ENCODE measurements around the gene AMBRA1.

AMBRA1 gene

DNA sequence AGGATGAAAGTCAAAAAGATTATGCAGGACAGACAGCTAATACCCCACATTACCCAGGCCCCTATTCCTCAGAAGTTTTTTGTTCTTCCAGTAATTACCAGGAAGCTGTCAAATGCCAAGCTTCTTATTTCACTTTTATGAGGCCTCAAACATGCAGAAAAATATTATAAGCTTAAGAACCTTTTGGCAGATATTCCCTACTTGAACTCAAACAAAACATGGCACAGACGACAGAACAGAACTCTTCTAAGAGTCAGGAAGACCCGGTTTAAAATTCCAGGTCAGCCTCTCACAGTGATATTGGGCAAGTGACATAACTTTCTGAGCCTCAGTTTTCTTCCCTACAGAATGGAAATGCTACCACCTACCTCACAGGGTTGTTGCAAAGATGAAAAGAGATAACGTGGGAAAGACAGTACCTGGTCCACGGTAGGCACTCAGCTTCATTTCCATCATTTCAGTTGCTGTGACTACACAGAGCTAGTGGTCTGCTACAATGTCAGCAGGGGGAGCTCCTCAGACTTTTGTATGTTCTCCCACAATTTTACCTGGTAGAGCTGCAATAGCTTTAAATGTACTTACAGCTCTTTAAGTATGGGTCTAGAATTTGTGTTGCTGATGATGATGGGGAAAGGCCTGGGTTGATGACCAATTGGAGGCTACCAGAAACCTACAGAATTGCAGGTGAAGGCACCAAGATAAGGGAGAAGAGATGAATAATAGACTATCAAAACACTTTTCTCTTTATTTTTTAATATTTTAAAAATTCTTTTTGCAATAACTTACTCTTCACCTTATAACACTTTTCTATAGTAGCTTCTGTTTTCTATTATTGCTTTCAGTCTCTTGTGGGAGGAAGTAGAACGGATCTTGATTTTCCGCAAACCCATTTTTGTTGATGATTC, 103.9 kb downstream of the AMBRA1 start:
- Histone ChIP-seq H3K27me3 (ENCODE audit: insufficient read depth, poor library complexity, severe bottlenecking) (no peaks in the 10 kb centered on the region), H3K27ac (replicated peaks) (no peak overlapping the region), H3K4me3 (replicated peaks; ENCODE audit: insufficient read depth, low read length) (no peak overlapping the region)
- DNase-seq (ENCODE audit: low read depth in 1 of 2, low spot score in 1 of 2), result peak; percentile 17 to 50
- no peak for TF ChIP-seq SPI1 (IDR thresholded peaks at IDR 0.05; ENCODE audit: borderline replicate concordance, low read depth)
- TF ChIP-seq REST (IDR thresholded peaks at IDR 0.05; ENCODE audit: insufficient replicate concordance, low read depth), result no peak
- no peak for TF ChIP-seq POLR2AphosphoS5 (IDR thresholded peaks at IDR 0.05; ENCODE audit: low read depth)
- TF ChIP-seq, protein P1, sequence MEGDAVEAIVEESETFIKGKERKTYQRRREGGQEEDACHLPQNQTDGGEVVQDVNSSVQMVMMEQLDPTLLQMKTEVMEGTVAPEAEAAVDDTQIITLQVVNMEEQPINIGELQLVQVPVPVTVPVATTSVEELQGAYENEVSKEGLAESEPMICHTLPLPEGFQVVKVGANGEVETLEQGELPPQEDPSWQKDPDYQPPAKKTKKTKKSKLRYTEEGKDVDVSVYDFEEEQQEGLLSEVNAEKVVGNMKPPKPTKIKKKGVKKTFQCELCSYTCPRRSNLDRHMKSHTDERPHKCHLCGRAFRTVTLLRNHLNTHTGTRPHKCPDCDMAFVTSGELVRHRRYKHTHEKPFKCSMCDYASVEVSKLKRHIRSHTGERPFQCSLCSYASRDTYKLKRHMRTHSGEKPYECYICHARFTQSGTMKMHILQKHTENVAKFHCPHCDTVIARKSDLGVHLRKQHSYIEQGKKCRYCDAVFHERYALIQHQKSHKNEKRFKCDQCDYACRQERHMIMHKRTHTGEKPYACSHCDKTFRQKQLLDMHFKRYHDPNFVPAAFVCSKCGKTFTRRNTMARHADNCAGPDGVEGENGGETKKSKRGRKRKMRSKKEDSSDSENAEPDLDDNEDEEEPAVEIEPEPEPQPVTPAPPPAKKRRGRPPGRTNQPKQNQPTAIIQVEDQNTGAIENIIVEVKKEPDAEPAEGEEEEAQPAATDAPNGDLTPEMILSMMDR (IDR thresholded peaks at IDR 0.05; ENCODE audit: insufficient read depth, low read length), result peak; percentile 60
- TF ChIP-seq GABPA (IDR thresholded peaks at IDR 0.05; ENCODE audit: low read depth), result no peak

DNA sequence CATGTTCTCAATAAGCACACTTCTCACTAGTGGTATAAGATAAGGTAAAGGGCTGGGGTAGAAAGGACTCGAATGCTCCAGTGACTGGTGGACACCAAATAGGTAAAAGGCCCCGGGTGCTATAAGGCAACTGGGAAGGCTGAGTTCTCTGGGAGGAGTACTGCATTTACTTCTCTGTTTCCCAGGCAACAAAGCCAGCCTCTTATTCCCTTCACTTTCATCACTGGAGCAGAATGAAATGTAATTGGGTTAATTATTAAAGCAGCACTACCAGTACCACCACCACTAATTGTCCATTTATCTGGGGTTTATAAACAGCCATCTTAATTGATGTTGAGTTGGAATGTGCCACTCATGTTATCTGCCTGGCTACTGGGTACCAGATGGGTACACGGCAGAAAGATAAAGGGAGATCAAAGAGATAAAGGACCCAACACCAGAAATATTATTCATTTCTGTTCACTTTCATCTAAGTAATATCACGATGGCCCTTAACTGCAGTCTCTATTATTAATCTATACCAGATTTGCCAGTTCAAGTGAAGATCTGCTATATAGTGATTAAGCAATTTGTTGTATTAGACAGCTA, 107.9 kb downstream of the AMBRA1 start:
- no peak overlapping the region for H3K27ac ChIP-seq (replicated peaks)
- no peak for DNase-seq (ENCODE audit: low read depth in 1 of 2, low spot score in 1 of 2)
- H3K27me3 ChIP-seq (ENCODE audit: insufficient read depth, poor library complexity, severe bottlenecking), result no peaks in the 10 kb centered on the region
- no peak for TF ChIP-seq POLR2AphosphoS5 (IDR thresholded peaks at IDR 0.05; ENCODE audit: low read depth)
- TF ChIP-seq SPI1 (IDR thresholded peaks at IDR 0.05; ENCODE audit: borderline replicate concordance, low read depth), result no peak
- TF ChIP-seq GABPA (IDR thresholded peaks at IDR 0.05; ENCODE audit: low read depth), result no peak
- TF ChIP-seq, protein P1 (IDR thresholded peaks at IDR 0.05; ENCODE audit: insufficient read depth, low read length), result no peak
- no peak for TF ChIP-seq REST (IDR thresholded peaks at IDR 0.05; ENCODE audit: insufficient replicate concordance, low read depth)
- no peak overlapping the region for H3K4me3 ChIP-seq (replicated peaks; ENCODE audit: insufficient read depth, low read length)

GRCh38 chr11:46484101-46484500, 109.7 kb downstream of the AMBRA1 start:
- H3K27ac ChIP-seq (replicated peaks), result no peak overlapping the region
- no peaks in the 10 kb centered on the region for H3K27me3 ChIP-seq (ENCODE audit: insufficient read depth, poor library complexity, severe bottlenecking)
- no peak overlapping the region for H3K4me3 ChIP-seq (replicated peaks; ENCODE audit: insufficient read depth, low read length)
- TF ChIP-seq REST (IDR thresholded peaks at IDR 0.05; ENCODE audit: insufficient replicate concordance, low read depth) (no peak), GABPA (IDR thresholded peaks at IDR 0.05; ENCODE audit: low read depth) (no peak), POLR2AphosphoS5 (IDR thresholded peaks at IDR 0.05; ENCODE audit: low read depth) (no peak), SPI1 (IDR thresholded peaks at IDR 0.05; ENCODE audit: borderline replicate concordance, low read depth) (no peak)
- TF ChIP-seq, protein P1 (IDR thresholded peaks at IDR 0.05; ENCODE audit: insufficient read depth, low read length), result no peak
- DNase-seq (ENCODE audit: low read depth in 1 of 2, low spot score in 1 of 2), result no peak
